WTC11 (cell line): ENCODE data around the gene SERPINF2. TPM values are rescaled to one million over a fixed set of nuclear protein-coding genes. Genes with fewer than 3 reads are reported as not detected.
"Not testable (repeated sequence)": the region's sequence is repeated elsewhere in the genome, so short reads cannot be mapped to it uniquely, and the experiment has no call there.

ENCODE experiments used
- ATAC-seq: fragments of 200-7000 bp; cut with Tn5 transposase; 2 replicates; pipeline ENCODE4 v1.10.0; 2021; ENCODE audit warnings: mild to moderate bottlenecking, moderate library complexity
- CTCF ChIA-PET: fragments of 300-600 bp; sonication (Branson Sonifier 250); formaldehyde crosslinking; loops from one replicate; lab custom pipeline; 2021; ENCODE audit warnings: antibody characterized with exemption; lab: Charles Lee
- POLR2A ChIA-PET: fragments of 350-600 bp; sonication (Branson Sonifier 250); formaldehyde crosslinking; loops from one replicate; lab custom pipeline; 2021; ENCODE audit warnings: antibody characterized with exemption; lab: Charles Lee
- DNase-seq: peaks from one replicate; pipeline ENCODE4 v3.0.0; 2021; ENCODE audit warnings: low spot score
- H3K27ac Mint-ChIP-seq: 2 replicates; pipeline ENCODE4 v1.8.0; 2021; ENCODE audit warnings: mixed read lengths
- H3K27me3 Mint-ChIP-seq: 2 replicates; pipeline ENCODE4 v1.8.0; 2021; ENCODE audit warnings: low read depth, mild to moderate bottlenecking, moderate library complexity, mixed read lengths
- H3K36me3 Mint-ChIP-seq: 2 replicates; pipeline ENCODE4 v1.8.0; 2021; ENCODE audit warnings: mixed read lengths
- H3K4me1 Mint-ChIP-seq: 2 replicates; pipeline ENCODE4 v1.8.0; 2022; ENCODE audit warnings: mixed read lengths
- H3K4me3 Mint-ChIP-seq: 2 replicates; pipeline ENCODE4 v1.8.0; 2021; ENCODE audit warnings: mild to moderate bottlenecking, moderate library complexity, mixed read lengths
- H3K9me3 Mint-ChIP-seq: 2 replicates; pipeline ENCODE4 v1.8.0; 2021; ENCODE audit warnings: mixed read lengths
- ATF3 ChIP-seq: sonication (generic); formaldehyde crosslinking; conservative IDR thresholded peaks from 2 replicates; pipeline ENCODE4 v1.8.1; 2022; ENCODE audit warnings: mild to moderate bottlenecking, missing genetic modification reagents
- CREB1 ChIP-seq: sonication (generic); formaldehyde crosslinking; IDR thresholded peaks from 2 replicates; pipeline ENCODE4 v1.8.0; 2023; ENCODE audit warnings: mild to moderate bottlenecking, missing genetic modification reagents
- E2F1 ChIP-seq: sonication (generic); formaldehyde crosslinking; IDR thresholded peaks from 2 replicates; pipeline ENCODE4 v1.8.0; 2022; ENCODE audit warnings: mild to moderate bottlenecking, missing genetic modification reagents
- ELF4 ChIP-seq: sonication (generic); formaldehyde crosslinking; IDR thresholded peaks from 2 replicates; pipeline ENCODE4 v1.8.1; 2022; ENCODE audit warnings: low read depth, mild to moderate bottlenecking, moderate library complexity, missing genetic modification reagents
- ERG ChIP-seq: fragments of 250-450 bp; sonication (Bioruptor Pico); IDR thresholded peaks from 2 replicates; pipeline ENCODE4 v1.8.0; 2021; ENCODE audit warnings: mild to moderate bottlenecking
- ESRRA ChIP-seq: sonication (generic); formaldehyde crosslinking; IDR thresholded peaks from 2 replicates; pipeline ENCODE4 v1.8.1; 2022; ENCODE audit warnings: mild to moderate bottlenecking, missing genetic modification reagents, borderline replicate concordance
- ETV6 ChIP-seq: sonication (generic); formaldehyde crosslinking; IDR thresholded peaks from 2 replicates; pipeline ENCODE4 v1.8.1; 2022; ENCODE audit warnings: mild to moderate bottlenecking, missing genetic modification reagents
- GABPB1 ChIP-seq: sonication (generic); formaldehyde crosslinking; IDR thresholded peaks from 2 replicates; pipeline ENCODE4 v1.8.1; 2023; ENCODE audit warnings: mild to moderate bottlenecking, missing genetic modification reagents
- GTF2I ChIP-seq: fragments of 250-450 bp; sonication (Bioruptor Pico); conservative IDR thresholded peaks from 2 replicates; pipeline ENCODE4 v1.4.0; 2021; ENCODE audit warnings: mild to moderate bottlenecking
- IRF2 ChIP-seq: sonication (generic); formaldehyde crosslinking; IDR thresholded peaks from 2 replicates; pipeline ENCODE4 v1.8.0; 2022; ENCODE audit warnings: low read depth, missing genetic modification reagents, borderline replicate concordance
- KAT7 ChIP-seq: sonication (generic); formaldehyde crosslinking; IDR thresholded peaks from 2 replicates; pipeline ENCODE4 v1.8.1; 2023; ENCODE audit warnings: missing genetic modification reagents, mild to moderate bottlenecking, borderline replicate concordance
- MXD4 ChIP-seq: fragments of 250-450 bp; sonication (Bioruptor Pico); IDR thresholded peaks from 2 replicates; pipeline ENCODE4 v1.8.0; 2021; ENCODE audit warnings: mild to moderate bottlenecking, moderate library complexity, borderline replicate concordance
- MYBL2 ChIP-seq: sonication (generic); formaldehyde crosslinking; IDR thresholded peaks from 2 replicates; pipeline ENCODE4 v1.8.1; 2023; ENCODE audit warnings: mild to moderate bottlenecking, moderate library complexity, missing genetic modification reagents
- PREB ChIP-seq: sonication (generic); formaldehyde crosslinking; IDR thresholded peaks from 2 replicates; pipeline ENCODE4 v1.8.1; 2022; ENCODE audit warnings: mild to moderate bottlenecking, missing genetic modification reagents, moderate library complexity, borderline replicate concordance
- SMAD3 ChIP-seq: sonication (generic); formaldehyde crosslinking; IDR thresholded peaks from 2 replicates; pipeline ENCODE4 v1.8.0; 2022; ENCODE audit warnings: missing genetic modification reagents, mild to moderate bottlenecking, borderline replicate concordance
- SP1 ChIP-seq: sonication (generic); formaldehyde crosslinking; conservative IDR thresholded peaks from 2 replicates; pipeline ENCODE4 v1.8.1; 2022; ENCODE audit warnings: missing genetic modification reagents
- STAT6 ChIP-seq: sonication (generic); formaldehyde crosslinking; conservative IDR thresholded peaks from 2 replicates; pipeline ENCODE4 v1.8.1; 2023; ENCODE audit warnings: mild to moderate bottlenecking, low read depth, missing genetic modification reagents, moderate library complexity
- TCF7 ChIP-seq: sonication (generic); formaldehyde crosslinking; IDR thresholded peaks from 2 replicates; pipeline ENCODE4 v1.8.0; 2022; ENCODE audit warnings: mild to moderate bottlenecking, low read depth, missing genetic modification reagents, moderate library complexity
- TEAD4 ChIP-seq: sonication (generic); formaldehyde crosslinking; IDR thresholded peaks from 2 replicates; pipeline ENCODE4 v1.8.0; 2022; ENCODE audit warnings: mild to moderate bottlenecking, missing genetic modification reagents
- ZNF121 ChIP-seq: sonication (generic); formaldehyde crosslinking; IDR thresholded peaks from 2 replicates; pipeline ENCODE4 v1.8.0; 2023; ENCODE audit warnings: missing genetic modification reagents
- ZNF138 ChIP-seq: sonication (generic); formaldehyde crosslinking; conservative IDR thresholded peaks from 2 replicates; pipeline ENCODE4 v1.8.1; 2022; ENCODE audit warnings: mild to moderate bottlenecking, moderate library complexity, missing genetic modification reagents
- ZNF263 ChIP-seq: sonication (generic); formaldehyde crosslinking; IDR thresholded peaks from 2 replicates; pipeline ENCODE4 v1.8.1; 2022; ENCODE audit warnings: low read depth, mild to moderate bottlenecking, moderate library complexity, missing genetic modification reagents
- total RNA-seq: library from RNA; stranded (reverse); gene quantifications from 3 replicates; pipeline ENCODE4 v1.2.3, GENCODE V29; 2021

Gene SERPINF2
- total RNA-seq, 1 experiment from 2014 or later = 1.6 TPM

- TF ChIP-seq MYBL2 (CRISPR knock-in tag) = no peak
Measured at GRCh38 chr17:1764284-1764683, 21.6 kb downstream of the SERPINF2 start (continued).

GRCh38 chr17:1764705-1765104 is 22.0 kb downstream of the SERPINF2 start:
- POLR2A ChIA-PET, ATAC-seq, H3K36me3 Mint-ChIP-seq, H3K9me3 Mint-ChIP-seq, H3K4me3 Mint-ChIP-seq, DNase-seq, H3K27ac Mint-ChIP-seq, H3K27me3 Mint-ChIP-seq: not testable (repeated sequence)
- peaks cover 26% of the 10 kb centered on the region for H3K4me1 Mint-ChIP-seq
- TF ChIP-seq ZNF121 (CRISPR knock-in tag) = 0 out of 2 replicates have a peak, but pooled peaks have one; percentile 47
- CTCF ChIA-PET = interaction anchor here (2.3 kb wide), 1 partner anchor 51 kb away, joined by 11 read pairs; no protein-coding TSS in a partner anchor

GRCh38 chr17:1765576-1765975 is 22.9 kb downstream of the SERPINF2 start:
- no peak for DNase-seq
- Mint-ChIP-seq H3K36me3 (no peaks in the 10 kb centered on the region; the same call in 1 of the 2 replicates), H3K4me3 (no peak overlapping the region), H3K4me1 (peaks cover 33% of the 10 kb centered on the region), H3K27ac (no peak overlapping the region), H3K27me3 (no peaks in the 10 kb centered on the region), H3K9me3 (no peaks in the 10 kb centered on the region)
- ATAC-seq = no peak
- TF ChIP-seq KAT7 (CRISPR knock-in tag) (no peak), ELF4 (CRISPR knock-in tag) (no peak), SMAD3 (CRISPR knock-in tag) (no peak), ETV6 (CRISPR knock-in tag) (no peak), TEAD4 (CRISPR knock-in tag) (no peak), ZNF138 (CRISPR knock-in tag) (no peak), MXD4 (CRISPR knock-in tag) (no peak), ESRRA (no peak), SP1 (no peak), ATF3 (CRISPR knock-in tag) (no peak), E2F1 (CRISPR knock-in tag) (no peak), IRF2 (CRISPR knock-in tag) (no peak)
- POLR2A ChIA-PET = interaction anchor here (1.0 kb wide), 2 partner anchors 13 to 48 kb away, joined by 3 to 5 read pairs; no protein-coding TSS in a partner anchor
- CTCF ChIA-PET = interaction anchor here (0.6 to 2.3 kb wide), 7 partner anchors 9 to 521 kb away, joined by 3 to 11 read pairs (median 5); no protein-coding TSS in a partner anchor

GRCh38 chr17:1766382-1767135 is 23.9 kb downstream of the SERPINF2 start:
- Mint-ChIP-seq H3K4me3 (no peak overlapping the region), H3K27ac (no peak overlapping the region), H3K9me3 (no peaks in the 10 kb centered on the region), H3K36me3 (no peaks in the 10 kb centered on the region; the same call in 1 of the 2 replicates), H3K27me3 (no peaks in the 10 kb centered on the region), H3K4me1 (peaks cover 36% of the 10 kb centered on the region)
- ChIA-PET POLR2A (interaction anchor here (0.6 to 1.0 kb wide), 3 partner anchors 14 to 49 kb away, joined by 4 to 7 read pairs (median 5); no protein-coding TSS in a partner anchor), CTCF (interaction anchor here (1.0 to 2.3 kb wide), 7 partner anchors 10 to 192 kb away, joined by 3 to 11 read pairs (median 5); no protein-coding TSS in a partner anchor)
- no peak for DNase-seq
- no peak for ATAC-seq
- TF ChIP-seq PREB (no peak), ERG (CRISPR knock-in tag) (no peak), STAT6 (no peak), GABPB1 (no peak), GTF2I (CRISPR knock-in tag) (no peak), CREB1 (no peak), ZNF263 (CRISPR knock-in tag) (no peak), TCF7 (CRISPR knock-in tag) (no peak)
